ENCODE measurements around the gene SEMA4D.
A peak's percentile ranks its signal among the peaks of the same experiment; 100 is the strongest.

The SEMA4D gene

GRCh38 chr9:89446261-89446960 lies 51.5 kb downstream of the SEMA4D start:
- no peak for TF ChIP-seq CTCF (IDR thresholded peaks at IDR 0.05; ENCODE audit: borderline replicate concordance, control extremely low read depth, extremely low read depth, insufficient read depth, missing control alignments)
- no peak for DNase-seq (ENCODE audit: low spot score)
- in situ Hi-C loops (cut with MboI; ENCODE audit: low sequenced_read_pairs, unreplicated experiment): no loop called here

DNA sequence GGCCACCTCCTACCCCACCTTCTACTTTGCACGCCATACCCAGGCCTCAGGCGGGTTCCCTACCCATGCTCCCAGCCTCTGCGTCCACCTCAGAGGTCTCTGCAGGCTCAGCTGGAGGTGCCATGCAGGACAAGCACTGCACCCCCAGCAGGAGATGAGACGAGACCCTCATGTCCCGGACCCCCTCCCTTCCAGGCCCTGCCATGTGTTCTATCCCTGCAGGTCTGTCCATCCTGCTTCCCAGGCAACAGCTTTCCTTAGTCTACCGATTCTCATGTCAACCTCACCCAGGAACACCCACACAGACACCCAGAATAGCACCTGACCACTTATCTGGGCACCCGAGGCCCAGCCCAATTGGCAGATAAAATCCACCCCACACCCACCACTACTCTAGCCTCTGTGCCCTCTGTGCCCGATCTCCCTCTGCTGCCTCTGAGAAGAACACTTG lies 52.1 kb downstream of the SEMA4D start:
- DNase-seq (ENCODE audit: low spot score): no peak
- in situ Hi-C loops (cut with MboI; ENCODE audit: low sequenced_read_pairs, unreplicated experiment): no loop called here
- no peak for TF ChIP-seq CTCF (IDR thresholded peaks at IDR 0.05; ENCODE audit: borderline replicate concordance, control extremely low read depth, extremely low read depth, insufficient read depth, missing control alignments)

DNA sequence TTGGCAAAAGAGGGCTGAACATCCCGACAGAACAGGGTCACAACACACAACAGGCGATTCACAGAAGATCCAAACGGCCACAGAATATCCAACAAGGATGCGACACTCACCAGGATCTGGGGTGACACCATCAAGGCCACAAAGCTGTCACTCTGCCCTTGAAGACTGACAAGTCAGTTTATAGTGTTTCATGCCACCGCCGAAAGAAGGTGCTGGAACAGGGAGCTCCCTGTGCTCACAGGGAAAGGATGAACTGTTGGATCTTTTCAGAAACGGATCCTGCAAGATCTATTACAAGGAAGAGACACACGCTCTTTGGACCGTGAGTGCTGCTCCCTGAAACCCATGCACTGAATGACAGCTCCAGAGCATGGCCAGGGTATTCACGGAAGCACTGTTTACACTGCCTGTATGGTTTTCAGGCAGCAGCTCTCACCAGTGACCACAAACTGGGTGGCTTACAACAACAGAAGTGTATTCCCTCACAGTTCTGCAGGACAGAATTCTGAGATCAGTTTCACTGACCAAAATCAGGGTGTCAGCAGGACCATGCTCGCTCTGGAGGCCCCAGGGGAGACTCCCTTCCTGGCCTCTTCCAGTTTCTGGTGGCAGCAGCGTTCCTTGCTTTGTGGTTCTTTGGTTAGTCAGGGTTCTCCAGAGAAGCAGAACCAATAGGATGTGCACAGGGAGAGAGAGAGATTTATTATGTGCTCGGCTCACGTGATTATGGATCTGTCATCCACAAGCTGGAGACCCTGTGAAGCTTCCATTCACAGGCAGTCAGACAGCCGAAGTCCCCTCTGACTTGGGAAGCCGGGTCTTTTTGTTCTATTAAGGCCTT lies 52.8 kb downstream of the SEMA4D start:
- in situ Hi-C loops (cut with MboI; ENCODE audit: low sequenced_read_pairs, unreplicated experiment): no loop called here
- no peak for TF ChIP-seq CTCF (IDR thresholded peaks at IDR 0.05; ENCODE audit: borderline replicate concordance, control extremely low read depth, extremely low read depth, insufficient read depth, missing control alignments)
- no peak for DNase-seq (ENCODE audit: low spot score)

- TF ChIP-seq CTCF (IDR thresholded peaks at IDR 0.05; ENCODE audit: borderline replicate concordance, control extremely low read depth, extremely low read depth, insufficient read depth, missing control alignments): no peak
- in situ Hi-C loops (cut with MboI; ENCODE audit: low sequenced_read_pairs, unreplicated experiment): no loop called here
- DNase-seq (ENCODE audit: low spot score): no peak
Observed at GRCh38 chr9:89444274-89444673, 53.6 kb downstream of the SEMA4D start.

- DNase-seq (ENCODE audit: low spot score): peak; percentile 71
- TF ChIP-seq CTCF (IDR thresholded peaks at IDR 0.05; ENCODE audit: borderline replicate concordance, control extremely low read depth, extremely low read depth, insufficient read depth, missing control alignments): no peak
- in situ Hi-C loops (cut with MboI; ENCODE audit: low sequenced_read_pairs, unreplicated experiment): no loop called here
Observed at GRCh38 chr9:89442981-89443814, 54.7 kb downstream of the SEMA4D start.

GRCh38 chr9:89442501-89442978 lies 55.4 kb downstream of the SEMA4D start:
- in situ Hi-C loops (cut with MboI; ENCODE audit: low sequenced_read_pairs, unreplicated experiment): no loop called here
- no peak for TF ChIP-seq CTCF (IDR thresholded peaks at IDR 0.05; ENCODE audit: borderline replicate concordance, control extremely low read depth, extremely low read depth, insufficient read depth, missing control alignments)
- DNase-seq (ENCODE audit: low spot score): peak; percentile 71
